GM12891 (cell line): ENCODE data around the gene KRT76.

Experiments
- PAX5 ChIP-seq: IDR thresholded peaks from 2 replicates; pipeline ENCODE4 v1.6.1; 2011; ENCODE audit warnings: low read length, moderate library complexity, mild to moderate bottlenecking; ENCODE audit not compliant: insufficient read depth, severe bottlenecking
- POLR2A ChIP-seq: IDR thresholded peaks from 2 replicates; pipeline ENCODE4 v1.6.1; 2011; ENCODE audit warnings: low read depth, low read length, control low read depth
- POLR2AphosphoS5 ChIP-seq: IDR thresholded peaks from 2 replicates; pipeline ENCODE4 v1.6.1; 2011; ENCODE audit warnings: low read depth, low read length, control low read depth
- POU2F2 ChIP-seq: IDR thresholded peaks from 2 replicates; pipeline ENCODE4 v1.6.1; 2011; ENCODE audit warnings: low read depth, mild to moderate bottlenecking, control low read depth, low read length, moderate library complexity
- SPI1 ChIP-seq: IDR thresholded peaks from 2 replicates; pipeline ENCODE4 v1.6.1; 2011; ENCODE audit warnings: low read depth, low read length, control low read depth
- TAF1 ChIP-seq: IDR thresholded peaks from 2 replicates; pipeline ENCODE4 v1.6.1; 2011; ENCODE audit warnings: low read depth, low read length, control low read depth

- no peak for TF ChIP-seq POLR2A
- TF ChIP-seq TAF1: no peak
- TF ChIP-seq POLR2AphosphoS5: no peak
- no peak for TF ChIP-seq SPI1
- TF ChIP-seq PAX5: no peak
- TF ChIP-seq POU2F2: no peak
These were observed 1.7 kb upstream of the KRT76 start for GRCh38 chr12:52778833-52779232.
